ENCODE data around the gene SLC1A3. TPM values are rescaled to one million over a fixed set of nuclear protein-coding genes. Genes with fewer than 3 reads are reported as not detected.

SLC1A3 gene
- total RNA-seq, 6 donors from 2014 or later = 22.4 to 235 (median 42.0) TPM

GRCh38 chr5:36733183-36733582 lies 126.8 kb downstream of the SLC1A3 start:
- 86 to 90% methylated on average over 5 of the region's 5 CpGs for WGBS, 2 donors
- ATAC-seq (ENCODE audit: low FRiP score in 2 of 2) (no peak), DNase-seq (no peak)
- Histone ChIP-seq H3K27ac (no peak overlapping the region), H3K4me1 (peaks cover 0 to 5% (median 0%) of the 10 kb centered on the region in 4 donors), H3K36me3 (no peaks in the 10 kb centered on the region), H3K27me3 (no peaks in the 10 kb centered on the region), H3K9me3 (no peaks in the 10 kb centered on the region), H3K4me3 (no peak overlapping the region)
- no peak for TF ChIP-seq EP300 (IDR thresholded peaks at IDR 0.05)
- no peak for TF ChIP-seq POLR2AphosphoS5 (IDR thresholded peaks at IDR 0.05)

DNA sequence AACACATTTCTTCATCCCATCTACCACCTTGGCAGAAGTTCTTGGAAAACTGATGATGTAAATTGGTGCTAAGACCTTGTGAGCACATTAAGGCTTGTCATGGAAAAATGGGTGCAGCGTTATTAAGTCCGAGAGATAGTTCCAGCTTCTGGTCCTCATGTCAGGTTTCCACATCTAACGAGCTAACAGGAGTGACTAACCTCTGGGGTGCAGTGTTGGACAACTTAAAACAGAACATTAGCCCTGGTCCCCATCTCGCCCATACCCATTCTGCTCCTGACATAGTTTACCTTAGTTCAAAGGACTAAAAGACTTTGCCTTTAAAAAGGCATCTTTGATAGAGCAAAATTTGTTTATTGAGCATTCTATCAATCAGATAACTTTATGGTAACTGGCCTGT lies 128.0 kb downstream of the SLC1A3 start:
- no peak for TF ChIP-seq POLR2AphosphoS5 (IDR thresholded peaks at IDR 0.05)
- TF ChIP-seq EP300 (IDR thresholded peaks at IDR 0.05) = no peak
- no peak for TF ChIP-seq POLR2A (IDR thresholded peaks at IDR 0.05)
- TF ChIP-seq, protein P1, sequence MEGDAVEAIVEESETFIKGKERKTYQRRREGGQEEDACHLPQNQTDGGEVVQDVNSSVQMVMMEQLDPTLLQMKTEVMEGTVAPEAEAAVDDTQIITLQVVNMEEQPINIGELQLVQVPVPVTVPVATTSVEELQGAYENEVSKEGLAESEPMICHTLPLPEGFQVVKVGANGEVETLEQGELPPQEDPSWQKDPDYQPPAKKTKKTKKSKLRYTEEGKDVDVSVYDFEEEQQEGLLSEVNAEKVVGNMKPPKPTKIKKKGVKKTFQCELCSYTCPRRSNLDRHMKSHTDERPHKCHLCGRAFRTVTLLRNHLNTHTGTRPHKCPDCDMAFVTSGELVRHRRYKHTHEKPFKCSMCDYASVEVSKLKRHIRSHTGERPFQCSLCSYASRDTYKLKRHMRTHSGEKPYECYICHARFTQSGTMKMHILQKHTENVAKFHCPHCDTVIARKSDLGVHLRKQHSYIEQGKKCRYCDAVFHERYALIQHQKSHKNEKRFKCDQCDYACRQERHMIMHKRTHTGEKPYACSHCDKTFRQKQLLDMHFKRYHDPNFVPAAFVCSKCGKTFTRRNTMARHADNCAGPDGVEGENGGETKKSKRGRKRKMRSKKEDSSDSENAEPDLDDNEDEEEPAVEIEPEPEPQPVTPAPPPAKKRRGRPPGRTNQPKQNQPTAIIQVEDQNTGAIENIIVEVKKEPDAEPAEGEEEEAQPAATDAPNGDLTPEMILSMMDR (IDR thresholded peaks at IDR 0.05) = peak in 1 of 6 experiments; percentile 13
- Histone ChIP-seq H3K9me3 (no peaks in the 10 kb centered on the region), H3K4me1 (no peaks in the 10 kb centered on the region), H3K4me3 (no peak overlapping the region), H3K36me3 (no peaks in the 10 kb centered on the region), H3K27ac (no peak overlapping the region), H3K27me3 (no peaks in the 10 kb centered on the region)
- 43 to 44% methylated on average over 4 of the region's 4 CpGs for WGBS, 2 donors
- ATAC-seq (ENCODE audit: low FRiP score in 2 of 2) (no peak), DNase-seq (no peak)

DNA sequence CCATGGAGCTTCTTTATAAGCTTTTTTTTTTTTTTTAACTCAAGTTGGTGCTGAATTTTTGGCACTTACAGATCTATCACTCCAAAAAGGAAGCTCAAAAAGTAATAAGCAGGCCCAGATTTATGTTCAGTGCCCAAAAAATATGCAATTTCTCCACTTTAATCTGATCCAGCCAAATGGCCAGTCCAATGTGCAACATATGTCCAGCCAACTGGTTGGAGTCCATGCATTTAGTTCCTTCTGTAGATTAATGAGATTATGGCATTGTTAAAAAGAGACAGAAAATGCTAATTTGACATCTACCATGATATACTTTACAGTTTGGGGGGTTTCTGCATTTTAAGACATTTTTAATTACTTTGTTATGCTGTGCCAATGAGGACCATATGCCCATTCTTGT lies 129.5 kb downstream of the SLC1A3 start:
- DNase-seq (no peak), ATAC-seq (ENCODE audit: low FRiP score in 2 of 2) (no peak)
- no peaks in the 10 kb centered on the region for H3K9me3 ChIP-seq
- H3K4me1 ChIP-seq = peaks cover 0 to 8% (median 3%) of the 10 kb centered on the region in 4 donors
- TF ChIP-seq, protein P1 (IDR thresholded peaks at IDR 0.05) = no peak
- TF ChIP-seq POLR2A (IDR thresholded peaks at IDR 0.05) = no peak
- no peak for TF ChIP-seq POLR2AphosphoS5 (IDR thresholded peaks at IDR 0.05)
- TF ChIP-seq EP300 (IDR thresholded peaks at IDR 0.05) = no peak
- H3K27me3 ChIP-seq = no peaks in the 10 kb centered on the region
- H3K36me3 ChIP-seq = no peaks in the 10 kb centered on the region
- no peak overlapping the region for H3K4me3 ChIP-seq
- H3K27ac ChIP-seq = no peak overlapping the region

Small RNA genes within 50 kb of the gene (small RNA-seq; reads per million reads assigned to genes)
- 0 reads per million in 4 donors for gene AC010631.1
